PFSK-1 (cell line): ENCODE results near the gene TMEM131.

ENCODE experiments used
- FOXP2 ChIP-seq: optimal IDR thresholded peaks from 2 replicates; pipeline ENCODE3; 2011; ENCODE audit warnings: borderline replicate concordance, control low read depth, inconsistent platforms; ENCODE audit not compliant: insufficient read depth; ENCODE audit errors: extremely low read length, extremely low read depth
- POLR2AphosphoS5 ChIP-seq: IDR thresholded peaks from 2 replicates; pipeline ENCODE4 v1.6.1; 2012; ENCODE audit warnings: low read depth, mild to moderate bottlenecking, control low read depth, low read length, moderate library complexity
- SIN3A ChIP-seq: IDR thresholded peaks from 2 replicates; pipeline ENCODE4 v1.6.1; 2012; ENCODE audit warnings: mild to moderate bottlenecking, low read length, moderate library complexity, borderline replicate concordance; ENCODE audit not compliant: insufficient read depth
- TAF1 ChIP-seq: IDR thresholded peaks from 2 replicates; pipeline ENCODE4 v1.6.1; 2012; ENCODE audit warnings: low read length, control low read depth, borderline replicate concordance; ENCODE audit not compliant: insufficient read depth
- TF ChIP-seq, protein P1 (sequence below), 2 experiments: IDR thresholded peaks; 2 replicates each; pipeline versions ENCODE4 v1.6.1 to v1.8.0; 2011 to 2012; ENCODE audit warnings: low read depth in 2 of 2, low read length in 2 of 2, control low read depth in 1 of 2, inconsistent platforms in 1 of 2, mild to moderate bottlenecking in 1 of 2, moderate library complexity in 1 of 2; ENCODE audit not compliant: insufficient read depth in 1 of 2

TMEM131 gene

DNA sequence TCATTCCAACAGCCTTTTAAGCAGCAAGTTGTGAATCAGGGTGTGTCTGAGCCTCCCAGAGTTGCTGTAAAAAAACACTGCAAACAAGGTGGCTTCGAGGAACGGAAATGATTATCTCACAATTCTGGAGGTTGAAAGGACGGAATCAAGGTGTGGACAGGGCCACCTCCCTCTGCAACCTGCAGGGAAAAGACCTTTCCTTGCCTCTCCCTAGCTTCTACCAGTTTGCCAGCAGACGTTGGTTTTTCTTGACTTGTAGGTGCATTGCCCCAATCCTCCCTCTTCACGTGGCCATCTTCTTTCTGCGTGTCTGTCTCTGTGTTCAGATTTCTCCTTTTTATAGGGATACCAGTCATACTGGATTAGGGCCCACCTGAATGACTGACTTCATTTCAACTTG, 24.8 kb upstream of the TMEM131 start:
- TF ChIP-seq, protein P1, sequence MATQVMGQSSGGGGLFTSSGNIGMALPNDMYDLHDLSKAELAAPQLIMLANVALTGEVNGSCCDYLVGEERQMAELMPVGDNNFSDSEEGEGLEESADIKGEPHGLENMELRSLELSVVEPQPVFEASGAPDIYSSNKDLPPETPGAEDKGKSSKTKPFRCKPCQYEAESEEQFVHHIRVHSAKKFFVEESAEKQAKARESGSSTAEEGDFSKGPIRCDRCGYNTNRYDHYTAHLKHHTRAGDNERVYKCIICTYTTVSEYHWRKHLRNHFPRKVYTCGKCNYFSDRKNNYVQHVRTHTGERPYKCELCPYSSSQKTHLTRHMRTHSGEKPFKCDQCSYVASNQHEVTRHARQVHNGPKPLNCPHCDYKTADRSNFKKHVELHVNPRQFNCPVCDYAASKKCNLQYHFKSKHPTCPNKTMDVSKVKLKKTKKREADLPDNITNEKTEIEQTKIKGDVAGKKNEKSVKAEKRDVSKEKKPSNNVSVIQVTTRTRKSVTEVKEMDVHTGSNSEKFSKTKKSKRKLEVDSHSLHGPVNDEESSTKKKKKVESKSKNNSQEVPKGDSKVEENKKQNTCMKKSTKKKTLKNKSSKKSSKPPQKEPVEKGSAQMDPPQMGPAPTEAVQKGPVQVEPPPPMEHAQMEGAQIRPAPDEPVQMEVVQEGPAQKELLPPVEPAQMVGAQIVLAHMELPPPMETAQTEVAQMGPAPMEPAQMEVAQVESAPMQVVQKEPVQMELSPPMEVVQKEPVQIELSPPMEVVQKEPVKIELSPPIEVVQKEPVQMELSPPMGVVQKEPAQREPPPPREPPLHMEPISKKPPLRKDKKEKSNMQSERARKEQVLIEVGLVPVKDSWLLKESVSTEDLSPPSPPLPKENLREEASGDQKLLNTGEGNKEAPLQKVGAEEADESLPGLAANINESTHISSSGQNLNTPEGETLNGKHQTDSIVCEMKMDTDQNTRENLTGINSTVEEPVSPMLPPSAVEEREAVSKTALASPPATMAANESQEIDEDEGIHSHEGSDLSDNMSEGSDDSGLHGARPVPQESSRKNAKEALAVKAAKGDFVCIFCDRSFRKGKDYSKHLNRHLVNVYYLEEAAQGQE (IDR thresholded peaks at IDR 0.05; ENCODE audit: insufficient read depth in 1 of 2, low read depth in 2 of 2, low read length in 2 of 2) = no peak
- no peak for TF ChIP-seq SIN3A
- no peak for TF ChIP-seq FOXP2
- TF ChIP-seq TAF1 = no peak
- TF ChIP-seq POLR2AphosphoS5 = no peak

DNA sequence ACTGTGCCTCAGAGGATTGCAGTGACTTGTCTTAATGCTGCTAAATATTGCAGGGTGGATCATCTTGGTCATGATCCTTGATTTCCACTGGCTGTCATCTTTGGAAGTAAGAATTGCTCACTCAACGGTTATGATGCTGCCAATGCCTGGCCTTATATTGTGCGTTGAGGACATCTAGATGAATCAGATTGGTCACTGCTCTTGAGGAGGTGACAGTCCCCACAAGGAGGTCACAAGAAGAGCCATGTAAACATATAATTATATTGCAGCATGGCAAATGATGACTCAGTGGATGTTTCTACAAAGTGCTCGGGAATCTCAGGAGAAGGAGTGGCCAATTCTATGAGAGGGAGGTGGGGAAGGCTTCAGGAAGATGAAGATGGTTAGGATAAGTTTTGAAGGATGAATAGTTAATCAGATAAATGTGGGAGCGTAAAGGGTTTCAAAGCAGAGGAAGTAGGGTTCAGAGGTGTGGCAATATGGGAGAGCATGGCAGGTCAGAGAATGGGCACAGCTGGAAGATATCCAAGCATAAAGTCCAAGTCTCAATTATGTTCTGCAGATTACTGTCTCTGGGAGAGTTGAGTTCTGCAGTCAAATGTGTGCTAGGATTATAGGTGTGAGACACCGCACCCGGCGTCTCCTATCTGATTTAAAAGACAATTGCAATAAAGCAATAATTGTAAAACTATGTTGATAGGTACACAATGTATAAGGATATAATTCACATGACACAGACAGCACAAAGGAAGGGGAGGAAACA, 21.3 kb upstream of the TMEM131 start:
- TF ChIP-seq, protein P1 (IDR thresholded peaks at IDR 0.05; ENCODE audit: insufficient read depth in 1 of 2, low read depth in 2 of 2, low read length in 2 of 2) = no peak
- TF ChIP-seq FOXP2 (no peak), TAF1 (no peak), SIN3A (no peak), POLR2AphosphoS5 (no peak)

DNA sequence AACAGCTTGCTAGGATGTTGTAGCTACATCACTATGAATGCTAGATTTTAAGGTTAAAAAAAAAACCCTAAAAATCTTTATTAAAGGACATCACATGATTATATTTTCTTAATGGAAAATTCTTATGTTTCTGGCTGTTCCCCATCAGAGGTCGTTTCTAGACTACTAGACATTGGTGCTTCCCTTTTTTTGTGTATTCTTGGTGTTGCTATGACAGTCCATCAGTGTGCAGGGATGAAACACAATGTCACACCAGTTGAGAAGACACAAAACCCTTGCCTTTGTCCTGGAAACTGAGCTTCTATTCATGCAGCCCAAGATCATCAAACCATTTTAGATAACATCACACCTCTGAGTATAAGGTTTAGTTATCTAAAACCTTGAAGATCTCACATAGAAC, 19.9 kb upstream of the TMEM131 start:
- no peak for TF ChIP-seq TAF1
- TF ChIP-seq FOXP2 = no peak
- no peak for TF ChIP-seq SIN3A
- no peak for TF ChIP-seq POLR2AphosphoS5
- TF ChIP-seq, protein P1 (IDR thresholded peaks at IDR 0.05; ENCODE audit: insufficient read depth in 1 of 2, low read depth in 2 of 2, low read length in 2 of 2) = no peak

DNA sequence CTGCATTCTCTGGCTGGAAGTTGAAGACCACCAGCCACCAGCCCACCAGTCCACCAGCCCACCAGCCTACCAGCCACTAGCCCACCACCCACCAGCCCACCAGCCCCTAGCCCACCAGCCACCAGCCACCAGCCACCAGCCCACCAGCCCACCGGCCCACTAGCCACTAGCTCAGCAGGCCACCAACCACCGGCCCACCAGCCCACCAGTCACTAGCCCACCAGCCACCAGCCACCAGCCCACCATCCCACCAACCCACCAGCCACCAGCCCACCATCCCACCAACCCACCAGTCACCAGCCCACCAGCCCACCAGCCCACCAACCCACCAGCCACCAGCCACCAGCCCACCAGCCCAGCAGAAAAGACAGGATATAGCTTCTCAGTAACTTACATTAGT, 18.6 kb upstream of the TMEM131 start:
- TF ChIP-seq FOXP2 (no peak), POLR2AphosphoS5 (no peak)
- TF ChIP-seq, protein P1 (IDR thresholded peaks at IDR 0.05; ENCODE audit: insufficient read depth in 1 of 2, low read depth in 2 of 2, low read length in 2 of 2) = no peak
